Measurements from ENCODE around the gene C1orf232.
A peak's percentile ranks its signal among the peaks of the same experiment; 100 is the strongest.

The C1orf232 gene

GRCh38 chr1:26156285-26157038, 12.3 kb downstream of the C1orf232 start:
- no peak for DNase-seq (ENCODE audit: low spot score)

- DNase-seq (ENCODE audit: low spot score), result no peak
Observed at GRCh38 chr1:26155370-26156284, 13.1 kb downstream of the C1orf232 start.

- DNase-seq (ENCODE audit: low spot score), result no peak
Observed at GRCh38 chr1:26154750-26155149, 14.0 kb downstream of the C1orf232 start.

- no peak for DNase-seq (ENCODE audit: low spot score)
Observed at GRCh38 chr1:26153966-26154532, 14.7 kb downstream of the C1orf232 start.

GRCh38 chr1:26148887-26149286, 19.9 kb downstream of the C1orf232 start:
- DNase-seq (ENCODE audit: low spot score), result no peak

GRCh38 chr1:26145960-26146294, 22.8 kb downstream of the C1orf232 start:
- no peak for DNase-seq (ENCODE audit: low spot score)

- DNase-seq (ENCODE audit: low spot score), result peak; percentile 79
Observed at GRCh38 chr1:26145041-26145959, 23.5 kb downstream of the C1orf232 start.

- DNase-seq (ENCODE audit: low spot score), result no peak
Observed at GRCh38 chr1:26142159-26142558, 26.6 kb downstream of the C1orf232 start.

GRCh38 chr1:26138974-26139558, 29.7 kb downstream of the C1orf232 start:
- DNase-seq (ENCODE audit: low spot score), result no peak

GRCh38 chr1:26134466-26134865, 34.3 kb downstream of the C1orf232 start:
- DNase-seq (ENCODE audit: low spot score), result no peak

- no peak for DNase-seq (ENCODE audit: low spot score)
Observed at GRCh38 chr1:26132834-26133167, 36.0 kb downstream of the C1orf232 start.

- no peak for DNase-seq (ENCODE audit: low spot score)
Observed at GRCh38 chr1:26132128-26132833, 36.5 kb downstream of the C1orf232 start.

GRCh38 chr1:26130695-26131094, 38.1 kb downstream of the C1orf232 start:
- no peak for DNase-seq (ENCODE audit: low spot score)

- DNase-seq (ENCODE audit: low spot score), result no peak
Observed at GRCh38 chr1:26129778-26130177, 39.0 kb downstream of the C1orf232 start.

- peak; percentile 12 for DNase-seq (ENCODE audit: low spot score)
Observed at GRCh38 chr1:26127235-26128163, 41.3 kb downstream of the C1orf232 start.

GRCh38 chr1:26126321-26127084, 42.3 kb downstream of the C1orf232 start:
- peak; percentile 89 for DNase-seq (ENCODE audit: low spot score)

GRCh38 chr1:26125946-26126320, 42.8 kb downstream of the C1orf232 start:
- DNase-seq (ENCODE audit: low spot score), result no peak

- no peak for DNase-seq (ENCODE audit: low spot score)
Observed at GRCh38 chr1:26125382-26125781, 43.4 kb downstream of the C1orf232 start.
